SHP77 (cell line): ENCODE results near the gene CFAP221.
A peak's percentile ranks its signal among the peaks of the same experiment; 100 is the strongest.
"Not testable (repeated sequence)": the region's sequence is repeated elsewhere in the genome, so short reads cannot be mapped to it uniquely, and the experiment has no call there.

ENCODE experiments used
- DNase-seq, 2 experiments: peaks; one replicate each; lab custom pipeline; 2025; lab: John Stamatoyannopoulos, UW

The CFAP221 gene

DNA sequence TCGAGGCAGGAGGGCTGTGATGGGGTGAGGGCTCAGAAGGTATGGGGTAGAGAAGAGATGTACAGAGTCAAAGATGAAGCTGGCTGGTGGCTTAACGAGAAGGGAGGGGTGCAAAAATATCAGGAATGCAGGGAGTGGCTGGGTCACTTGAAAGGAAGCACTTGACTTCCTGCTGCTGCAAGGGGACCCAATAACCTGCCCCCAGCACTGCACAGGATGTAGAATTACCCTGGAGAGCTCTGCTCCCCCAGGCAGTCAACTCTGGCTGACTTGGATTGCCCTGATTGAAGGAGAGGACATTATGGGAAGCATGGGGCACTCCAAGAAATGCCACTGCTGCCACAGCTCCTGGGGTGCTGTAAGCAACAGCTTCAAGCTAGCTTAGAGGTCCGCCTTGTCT is 41.8 kb downstream of the CFAP221 start:
- DNase-seq = no peak

DNA sequence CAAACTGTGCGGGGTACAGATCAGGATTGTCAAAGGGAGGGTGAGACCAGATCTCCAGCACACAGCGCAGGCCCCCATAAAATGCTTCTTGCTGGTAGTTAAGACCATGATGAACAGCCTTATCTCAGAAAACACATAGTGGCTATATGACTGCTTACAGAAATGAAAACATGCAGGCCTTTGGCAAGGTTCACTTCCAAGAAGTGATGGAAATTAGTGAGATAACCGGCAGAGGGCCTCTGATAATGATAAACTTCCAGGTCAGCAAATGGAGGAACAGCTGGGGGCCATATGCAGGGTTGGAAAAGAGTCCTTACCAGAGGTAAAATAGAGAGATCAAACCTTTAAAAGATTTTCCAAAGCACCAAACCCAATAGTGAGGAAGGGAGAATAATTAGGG is 46.6 kb downstream of the CFAP221 start:
- no peak for DNase-seq

GRCh38 chr2:119591523-119591922 is 47.3 kb downstream of the CFAP221 start:
- no peak for DNase-seq

DNA sequence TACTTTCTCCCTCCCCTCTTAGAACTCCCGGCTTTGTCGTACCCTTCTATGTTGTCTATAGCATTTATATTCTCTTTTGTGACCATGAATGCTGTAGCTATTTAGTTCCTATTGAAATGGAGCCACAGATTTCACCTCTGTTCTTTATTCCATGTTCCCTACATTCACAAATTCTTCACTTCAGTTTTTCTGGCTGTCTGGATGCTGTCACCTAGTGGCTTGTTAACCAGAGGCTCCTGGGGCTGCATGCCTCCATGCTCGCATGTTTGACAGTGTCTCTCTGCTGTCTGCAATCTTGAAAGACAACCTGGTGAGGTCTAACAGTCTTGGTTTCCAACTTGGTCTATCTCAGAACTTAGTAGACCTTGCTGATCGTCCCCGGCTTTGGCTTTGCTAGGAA is 48.2 kb downstream of the CFAP221 start:
- DNase-seq = no peak

DNA sequence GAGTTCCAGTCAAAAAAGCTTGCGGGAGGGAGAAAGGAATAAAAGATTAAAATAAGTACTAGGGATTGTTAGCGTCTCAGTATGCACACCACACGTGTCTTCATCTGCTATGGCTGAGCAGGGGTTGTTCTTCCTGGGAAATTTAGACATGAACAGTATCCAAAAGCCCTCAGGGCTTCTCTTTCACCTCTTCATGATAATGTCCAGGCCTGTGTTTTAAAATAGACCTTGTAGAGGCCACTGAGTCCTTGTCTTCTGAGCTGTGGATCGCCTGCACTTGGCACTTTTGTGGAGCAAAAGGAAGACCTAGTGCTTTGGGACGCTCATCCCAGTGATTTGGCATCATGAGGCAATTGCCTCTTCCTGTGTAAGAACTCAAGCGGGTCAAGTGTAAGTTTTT is 52.4 kb downstream of the CFAP221 start:
- no peak for DNase-seq

DNA sequence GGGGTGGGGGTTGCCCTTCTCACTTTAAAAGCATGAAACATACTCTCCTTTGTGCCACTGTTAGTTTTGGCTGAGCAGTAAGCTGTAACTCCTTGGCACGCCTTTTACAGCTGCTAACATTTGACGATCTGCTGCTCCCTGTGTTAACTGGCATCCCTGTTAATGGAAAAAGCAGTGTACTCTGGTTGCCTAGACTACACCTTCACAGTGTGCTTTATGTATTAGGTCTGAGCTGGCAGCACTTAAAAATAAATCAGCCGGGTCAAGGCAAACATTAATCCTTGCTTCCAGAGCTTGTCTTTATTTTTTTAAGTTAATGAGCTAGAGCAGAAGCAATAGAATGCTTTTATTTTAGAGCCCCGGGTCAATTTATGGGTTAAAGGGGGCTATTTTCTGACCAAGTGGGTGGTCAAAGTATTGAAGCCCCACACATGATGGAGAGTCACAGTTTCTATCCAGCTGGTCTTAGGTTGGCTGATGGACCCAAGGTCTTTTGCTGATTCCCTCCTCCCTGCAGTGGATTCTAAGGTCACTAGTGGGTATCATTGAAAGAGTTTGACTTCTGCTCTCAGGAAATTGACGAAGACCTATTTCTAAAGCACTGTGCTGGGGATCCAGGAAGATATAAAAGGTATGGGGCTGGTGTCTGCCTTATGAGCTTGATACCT is 54.5 kb downstream of the CFAP221 start:
- DNase-seq = peak; percentile 8 to 18

DNA sequence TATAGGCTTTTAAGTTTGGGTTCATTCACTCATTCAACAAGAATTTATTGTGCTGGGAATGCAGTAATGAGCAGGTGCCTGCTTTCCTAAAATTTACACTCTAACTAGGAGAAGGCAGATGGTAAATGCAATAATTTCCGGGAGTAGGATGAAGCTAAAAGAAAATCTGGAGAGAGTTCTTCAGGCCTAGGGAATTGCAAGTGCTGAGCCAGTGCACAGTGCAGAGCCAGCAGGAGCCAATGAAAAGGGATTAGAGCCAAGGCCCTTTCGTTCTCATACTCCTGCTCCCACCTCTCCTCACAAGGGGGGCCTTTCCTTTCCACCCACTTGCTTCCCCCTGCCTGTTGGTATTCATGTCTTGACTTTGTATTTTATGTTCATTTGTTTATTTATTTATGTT is 55.1 kb downstream of the CFAP221 start:
- no peak for DNase-seq

DNA sequence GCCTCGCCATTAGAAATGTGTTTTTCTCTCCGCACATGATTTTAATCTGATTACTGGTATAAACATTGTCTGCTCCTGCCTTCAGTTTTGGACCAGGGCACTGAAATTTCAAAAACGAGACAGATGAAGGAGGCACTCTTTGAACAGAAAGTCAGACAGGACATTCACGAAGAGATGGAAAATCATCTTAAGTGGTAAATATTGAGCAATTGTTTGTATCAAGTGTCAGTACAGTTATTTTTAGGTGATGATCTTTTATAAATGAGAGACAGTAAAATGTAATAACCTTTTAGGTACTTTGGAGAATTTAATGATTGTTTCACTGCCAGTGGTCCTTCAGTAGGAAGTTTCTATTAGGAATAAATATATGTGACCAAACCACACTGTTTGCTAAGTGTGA is 60.8 kb downstream of the CFAP221 start:
- no peak for DNase-seq

DNA sequence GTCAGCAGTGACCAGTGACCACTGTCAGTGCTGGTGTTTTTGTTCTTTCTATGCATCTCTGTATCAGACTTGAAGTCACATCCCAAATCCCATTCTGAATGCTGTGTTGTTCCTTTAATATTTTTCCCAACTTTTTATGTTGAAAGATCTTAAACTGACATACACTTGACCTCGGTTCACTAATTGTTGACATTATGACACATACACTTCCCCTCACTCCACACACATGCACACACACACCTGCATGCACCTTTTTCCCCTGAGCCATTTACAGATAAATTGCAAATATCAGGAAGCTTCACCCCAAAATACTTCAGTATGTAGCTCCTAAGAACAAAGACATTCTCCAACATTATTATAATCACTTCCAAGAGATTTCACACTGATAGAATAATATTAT is 62.4 kb downstream of the CFAP221 start:
- no peak for DNase-seq

DNA sequence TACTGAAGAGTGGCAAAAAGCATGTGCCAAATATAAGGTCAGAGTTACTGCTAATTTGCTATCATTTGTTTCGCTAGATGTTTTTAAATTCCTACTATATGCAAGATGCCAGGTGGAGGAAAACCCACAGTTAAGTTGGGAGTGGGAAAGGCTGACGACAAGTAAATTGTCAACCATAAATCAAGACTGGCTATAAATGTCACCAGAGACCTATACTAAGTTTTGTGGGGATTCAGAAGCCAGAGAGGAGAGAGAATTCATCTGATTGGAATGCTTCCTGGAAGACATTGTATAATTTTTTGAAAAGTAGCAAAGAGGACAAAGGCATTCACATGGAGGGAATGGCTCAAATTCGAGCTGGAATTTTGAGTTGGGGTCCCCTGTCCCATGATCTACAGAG is 64.3 kb downstream of the CFAP221 start:
- no peak for DNase-seq

DNA sequence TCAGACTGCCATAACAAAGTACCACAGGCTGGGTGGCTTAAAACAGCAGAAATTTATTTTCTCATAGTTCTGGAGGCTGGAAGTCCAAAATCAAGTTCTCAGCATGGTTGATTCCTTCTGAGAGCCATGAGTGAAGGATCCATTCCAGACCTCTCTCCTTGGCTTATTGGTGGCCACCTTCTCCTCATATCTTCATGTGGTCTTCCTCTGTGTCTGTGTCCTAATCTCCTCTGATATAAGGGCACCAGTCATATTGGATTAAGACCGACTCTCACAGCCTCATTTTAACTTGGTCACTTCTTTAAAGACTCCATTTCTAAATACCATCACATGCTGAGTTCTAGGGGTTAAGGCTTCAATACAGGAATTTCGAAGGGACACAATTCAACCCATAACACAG is 65.1 kb downstream of the CFAP221 start:
- no peak for DNase-seq

GRCh38 chr2:119614140-119614539 is 69.9 kb downstream of the CFAP221 start:
- DNase-seq = not testable (repeated sequence)

DNA sequence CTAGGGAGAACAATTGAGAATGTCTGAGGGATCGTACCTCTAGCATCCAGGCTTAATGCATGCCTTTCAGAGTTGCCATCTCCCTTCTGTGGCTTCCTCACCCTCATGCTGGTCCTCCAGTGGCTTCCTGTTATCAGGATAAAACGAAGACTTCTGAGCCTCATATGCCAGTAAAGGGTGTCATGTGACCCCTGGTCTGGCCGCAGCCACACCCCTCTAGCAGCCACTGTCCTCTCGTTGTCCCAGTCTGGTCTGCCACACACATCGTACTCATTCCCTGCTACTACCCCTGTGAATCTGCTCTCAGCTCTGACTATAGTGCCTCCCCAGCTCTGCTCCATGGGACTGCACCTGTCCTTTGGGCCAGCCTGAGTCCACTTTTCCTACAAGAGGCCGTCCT is 72.2 kb downstream of the CFAP221 start:
- DNase-seq = no peak

- no peak for DNase-seq
Observed at GRCh38 chr2:119617455-119617854, 73.2 kb downstream of the CFAP221 start.

GRCh38 chr2:119618725-119619124 is 74.5 kb downstream of the CFAP221 start:
- not testable (repeated sequence) for DNase-seq

GRCh38 chr2:119625226-119625625 is 81.0 kb downstream of the CFAP221 start:
- DNase-seq = no peak

- DNase-seq = no peak
Observed at GRCh38 chr2:119629323-119629825, 85.1 kb downstream of the CFAP221 start.

- no peak for DNase-seq
Observed at GRCh38 chr2:119630121-119630520, 85.9 kb downstream of the CFAP221 start.

- no peak for DNase-seq
Observed at GRCh38 chr2:119637371-119637770, 93.1 kb downstream of the CFAP221 start.

DNA sequence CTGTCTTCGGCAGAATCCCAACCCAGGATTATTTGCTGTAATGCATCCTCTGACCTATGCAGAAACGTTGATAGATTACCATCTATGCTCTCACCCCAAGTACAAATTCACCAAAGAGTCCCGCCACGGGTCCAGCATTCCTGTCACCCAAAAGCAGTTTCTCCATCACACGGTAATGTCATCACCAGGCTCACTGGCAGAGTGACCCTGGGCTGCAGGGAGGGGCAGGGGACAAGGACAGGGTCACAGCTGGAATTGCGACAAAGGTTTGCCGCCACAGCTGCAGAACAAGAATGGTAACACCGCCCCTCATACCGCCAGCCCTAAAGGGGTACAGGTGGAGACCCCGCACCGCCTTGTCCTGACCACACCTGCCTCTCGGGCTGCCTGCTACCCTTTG is 94.0 kb downstream of the CFAP221 start:
- DNase-seq = no peak

- no peak for DNase-seq
Observed at GRCh38 chr2:119638685-119639554, 94.7 kb downstream of the CFAP221 start.

DNA sequence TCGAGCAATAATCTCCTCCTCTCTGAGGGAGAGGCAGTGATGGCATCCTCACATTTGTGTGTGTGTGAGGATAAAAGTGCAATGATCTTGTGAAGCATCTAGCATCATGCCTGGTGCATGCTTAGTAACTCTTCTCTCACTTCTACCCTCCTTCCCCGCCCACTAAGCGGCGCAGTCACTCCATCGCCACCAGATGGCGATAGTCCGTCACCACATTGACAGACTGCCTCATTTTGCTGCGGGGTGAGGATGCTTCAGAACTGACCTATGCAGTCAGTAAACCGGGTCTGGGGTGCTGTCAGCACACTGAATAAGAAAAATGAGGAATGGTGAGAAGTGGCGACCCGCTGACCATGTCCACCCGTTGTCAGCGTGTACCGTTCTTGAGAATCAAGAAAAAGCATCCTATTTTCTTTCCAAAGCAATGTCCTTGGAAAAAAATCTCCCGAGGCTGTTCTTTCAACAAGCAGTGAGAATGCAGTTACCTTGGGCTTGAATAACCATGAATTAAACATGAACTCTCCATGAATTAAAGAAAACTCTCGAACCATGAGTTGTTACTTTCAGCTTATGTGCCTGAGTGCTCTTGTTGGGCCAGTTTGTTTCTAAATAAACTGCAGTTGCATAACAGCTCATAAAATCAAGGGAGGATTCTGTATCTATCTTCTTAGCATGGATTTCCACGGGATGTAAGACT is 97.5 kb downstream of the CFAP221 start:
- DNase-seq = peak; percentile 51 to 55

GRCh38 chr2:119644186-119644585 is 99.9 kb downstream of the CFAP221 start:
- no peak for DNase-seq
